Activated CD8-positive, alpha-beta memory T cell treated with anti-CD3 and anti-CD28 coated beads for 24 hours (primary cell): ENCODE data around the gene SLC9A9.

Experiments
- DNase-seq: peaks from one replicate; pipeline ENCODE4 v3.0.0-alpha.2; 2020

The SLC9A9 gene

GRCh38 chr3:143840636-143841035 lies 7.6 kb downstream of the SLC9A9 start:
- DNase-seq: no peak

- DNase-seq: no peak
These were observed 8.3 kb downstream of the SLC9A9 start for GRCh38 chr3:143839980-143840379.

GRCh38 chr3:143837076-143837475 lies 11.2 kb downstream of the SLC9A9 start:
- DNase-seq: no peak

GRCh38 chr3:143835312-143835711 lies 13.0 kb downstream of the SLC9A9 start:
- no peak for DNase-seq

- no peak for DNase-seq
These were observed 15.8 kb downstream of the SLC9A9 start for GRCh38 chr3:143832433-143832832.

- DNase-seq: no peak
These were observed 16.3 kb downstream of the SLC9A9 start for GRCh38 chr3:143831994-143832393.

GRCh38 chr3:143831208-143831607 lies 17.1 kb downstream of the SLC9A9 start:
- DNase-seq: no peak

- no peak for DNase-seq
These were observed 17.5 kb downstream of the SLC9A9 start for GRCh38 chr3:143830786-143831185.

- DNase-seq: no peak
These were observed 18.2 kb downstream of the SLC9A9 start for GRCh38 chr3:143830063-143830462.

GRCh38 chr3:143827425-143827824 lies 20.8 kb downstream of the SLC9A9 start:
- DNase-seq: no peak

GRCh38 chr3:143826296-143826695 lies 22.0 kb downstream of the SLC9A9 start:
- no peak for DNase-seq

GRCh38 chr3:143825513-143825912 lies 22.8 kb downstream of the SLC9A9 start:
- DNase-seq: no peak

GRCh38 chr3:143824735-143825385 lies 23.4 kb downstream of the SLC9A9 start:
- no peak for DNase-seq

- no peak for DNase-seq
These were observed 25.5 kb downstream of the SLC9A9 start for GRCh38 chr3:143822798-143823197.

GRCh38 chr3:143822374-143822773 lies 25.9 kb downstream of the SLC9A9 start:
- DNase-seq: no peak

- DNase-seq: no peak
These were observed 26.4 kb downstream of the SLC9A9 start for GRCh38 chr3:143821862-143822261.

GRCh38 chr3:143820466-143821221 lies 27.6 kb downstream of the SLC9A9 start:
- DNase-seq: no peak

- no peak for DNase-seq
These were observed 28.4 kb downstream of the SLC9A9 start for GRCh38 chr3:143819890-143820289.

- no peak for DNase-seq
These were observed 33.8 kb downstream of the SLC9A9 start for GRCh38 chr3:143814443-143814889.

- no peak for DNase-seq
These were observed 35.8 kb downstream of the SLC9A9 start for GRCh38 chr3:143812481-143812880.

- DNase-seq: no peak
These were observed 36.7 kb downstream of the SLC9A9 start for GRCh38 chr3:143811602-143812001.

GRCh38 chr3:143810953-143811265 lies 37.4 kb downstream of the SLC9A9 start:
- no peak for DNase-seq

GRCh38 chr3:143810166-143810952 lies 37.9 kb downstream of the SLC9A9 start:
- no peak for DNase-seq

GRCh38 chr3:143809121-143809621 lies 39.1 kb downstream of the SLC9A9 start:
- no peak for DNase-seq
